ENCODE measurements around the gene HSP90AB1.

The HSP90AB1 gene

DNA sequence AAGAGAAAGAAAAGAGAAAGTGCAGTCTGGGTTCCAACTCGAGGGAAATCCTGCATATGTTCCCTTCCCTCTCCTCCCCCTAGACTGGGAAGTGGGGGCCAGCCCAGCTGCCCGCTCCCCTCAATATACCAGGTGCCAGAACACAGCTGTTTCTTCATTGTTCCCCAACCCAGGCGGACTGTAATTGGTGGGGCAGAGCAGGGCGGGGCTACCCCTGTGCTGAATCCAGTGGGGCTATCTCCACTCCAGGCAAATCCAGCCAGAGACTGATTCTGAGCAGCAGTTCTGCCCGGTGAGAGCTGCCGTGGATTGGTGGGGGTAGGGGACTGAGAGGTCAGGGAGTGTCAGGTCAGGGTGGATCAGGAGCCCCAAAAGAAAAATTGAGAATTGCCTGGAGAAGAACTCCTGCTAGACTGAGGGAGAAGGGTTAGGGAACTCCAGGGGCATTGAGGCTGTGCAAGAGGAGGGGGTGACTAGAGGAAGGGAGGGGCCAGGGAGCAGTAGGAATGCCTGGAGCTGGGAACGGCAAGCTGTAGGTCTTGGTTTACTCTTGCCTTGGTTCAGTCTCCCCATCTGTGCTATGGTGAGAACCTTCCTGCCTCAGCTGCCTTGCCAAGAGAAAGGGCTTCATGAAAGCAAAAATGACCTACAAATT, 30.1 kb upstream of the HSP90AB1 start, which contains the start of gene MYMX:
Gene MYMX (plus strand): TSS at position 250 of the 655 bp plus-strand sequence. CDS start 546 bp downstream, outside the sequence.
- Histone ChIP-seq H3K27me3 (ENCODE audit: control insufficient read depth, insufficient read depth, low read length) (no peaks in the 10 kb centered on the region), H3K9me3 (replicated peaks; ENCODE audit: low read length) (no peaks in the 10 kb centered on the region), H3K4me1 (ENCODE audit: control insufficient read depth, insufficient read depth, low read length) (peaks cover 45% of the 10 kb centered on the region), H3K9ac (ENCODE audit: low read depth, low read length) (peak within 1 kb of the TSS; percentile 37), H3K4me3 (ENCODE audit: low read length) (peak within 1 kb of the TSS; percentile 19), H3K36me3 (ENCODE audit: insufficient read depth, low read length) (no peaks in the 10 kb centered on the region), H3K4me2 (ENCODE audit: low read length) (peak within 1 kb of the TSS; percentile 67)

- Histone ChIP-seq H3K4me1 (ENCODE audit: control insufficient read depth, insufficient read depth, low read length) (peaks cover 53% of the 10 kb centered on the region), H3K36me3 (ENCODE audit: insufficient read depth, low read length) (no peaks in the 10 kb centered on the region), H3K9me3 (replicated peaks; ENCODE audit: low read length) (no peaks in the 10 kb centered on the region), H3K9ac (ENCODE audit: low read depth, low read length) (no peak overlapping the region), H3K4me3 (ENCODE audit: low read length) (peak overlapping the region; percentile 19), H3K27me3 (ENCODE audit: control insufficient read depth, insufficient read depth, low read length) (no peaks in the 10 kb centered on the region), H3K4me2 (ENCODE audit: low read length) (peak overlapping the region; percentile 67)
These were observed 29.4 kb upstream of the HSP90AB1 start for GRCh38 chr6:44217332-44218143.

GRCh38 chr6:44219053-44219814, 27.7 kb upstream of the HSP90AB1 start:
- Histone ChIP-seq H3K9ac (ENCODE audit: low read depth, low read length) (peak overlapping the region; percentile 54), H3K4me3 (ENCODE audit: low read length) (peak overlapping the region; percentile 64), H3K4me1 (ENCODE audit: control insufficient read depth, insufficient read depth, low read length) (peaks cover 63% of the 10 kb centered on the region)

GRCh38 chr6:44219815-44220784, 26.8 kb upstream of the HSP90AB1 start:
- Histone ChIP-seq H3K4me3 (ENCODE audit: low read length) (peak overlapping the region; percentile 41), H3K4me2 (ENCODE audit: low read length) (peak overlapping the region; percentile 50), H3K9ac (ENCODE audit: low read depth, low read length) (no peak overlapping the region), H3K36me3 (ENCODE audit: insufficient read depth, low read length) (no peaks in the 10 kb centered on the region), H3K4me1 (ENCODE audit: control insufficient read depth, insufficient read depth, low read length) (peaks cover 72% of the 10 kb centered on the region), H3K9me3 (replicated peaks; ENCODE audit: low read length) (no peaks in the 10 kb centered on the region), H3K27me3 (ENCODE audit: control insufficient read depth, insufficient read depth, low read length) (no peaks in the 10 kb centered on the region)

More at GRCh38 chr6:44219053-44219814, 27.7 kb upstream of the HSP90AB1 start:
- Histone ChIP-seq H3K36me3 (ENCODE audit: insufficient read depth, low read length) (no peaks in the 10 kb centered on the region), H3K9me3 (replicated peaks; ENCODE audit: low read length) (no peaks in the 10 kb centered on the region), H3K4me2 (ENCODE audit: low read length) (peak overlapping the region; percentile 83), H3K27me3 (ENCODE audit: control insufficient read depth, insufficient read depth, low read length) (no peaks in the 10 kb centered on the region)

- H3K4me1 ChIP-seq (ENCODE audit: control insufficient read depth, insufficient read depth, low read length): peaks cover 78% of the 10 kb centered on the region
- H3K9ac ChIP-seq (ENCODE audit: low read depth, low read length): peak overlapping the region; percentile 39
- no peaks in the 10 kb centered on the region for H3K9me3 ChIP-seq (replicated peaks; ENCODE audit: low read length)
- no peak overlapping the region for H3K4me3 ChIP-seq (ENCODE audit: low read length)
- no peaks in the 10 kb centered on the region for H3K36me3 ChIP-seq (ENCODE audit: insufficient read depth, low read length)
- no peaks in the 10 kb centered on the region for H3K27me3 ChIP-seq (ENCODE audit: control insufficient read depth, insufficient read depth, low read length)
- H3K4me2 ChIP-seq (ENCODE audit: low read length): no peak overlapping the region
These were observed 26.0 kb upstream of the HSP90AB1 start for GRCh38 chr6:44220913-44221290.

GRCh38 chr6:44221291-44221960, 25.5 kb upstream of the HSP90AB1 start:
- no peaks in the 10 kb centered on the region for H3K27me3 ChIP-seq (ENCODE audit: control insufficient read depth, insufficient read depth, low read length)
- H3K9ac ChIP-seq (ENCODE audit: low read depth, low read length): peak overlapping the region; percentile 65
- H3K9me3 ChIP-seq (replicated peaks; ENCODE audit: low read length): no peaks in the 10 kb centered on the region
- H3K4me3 ChIP-seq (ENCODE audit: low read length): peak overlapping the region; percentile 56
- H3K4me2 ChIP-seq (ENCODE audit: low read length): peak overlapping the region; percentile 76
- peaks cover 83% of the 10 kb centered on the region for H3K4me1 ChIP-seq (ENCODE audit: control insufficient read depth, insufficient read depth, low read length)
- no peaks in the 10 kb centered on the region for H3K36me3 ChIP-seq (ENCODE audit: insufficient read depth, low read length)

GRCh38 chr6:44221961-44222335, 25.0 kb upstream of the HSP90AB1 start:
- Histone ChIP-seq H3K4me1 (ENCODE audit: control insufficient read depth, insufficient read depth, low read length) (peaks cover 83% of the 10 kb centered on the region), H3K36me3 (ENCODE audit: insufficient read depth, low read length) (no peaks in the 10 kb centered on the region), H3K4me2 (ENCODE audit: low read length) (peak overlapping the region; percentile 76), H3K9me3 (replicated peaks; ENCODE audit: low read length) (no peaks in the 10 kb centered on the region), H3K9ac (ENCODE audit: low read depth, low read length) (peak overlapping the region; percentile 65), H3K4me3 (ENCODE audit: low read length) (peak overlapping the region; percentile 56), H3K27me3 (ENCODE audit: control insufficient read depth, insufficient read depth, low read length) (no peaks in the 10 kb centered on the region)

- H3K9ac ChIP-seq (ENCODE audit: low read depth, low read length): peak overlapping the region; percentile 48
- H3K4me3 ChIP-seq (ENCODE audit: low read length): peak overlapping the region; percentile 73
- no peaks in the 10 kb centered on the region for H3K36me3 ChIP-seq (ENCODE audit: insufficient read depth, low read length)
- H3K4me1 ChIP-seq (ENCODE audit: control insufficient read depth, insufficient read depth, low read length): peaks cover 82% of the 10 kb centered on the region
- no peaks in the 10 kb centered on the region for H3K9me3 ChIP-seq (replicated peaks; ENCODE audit: low read length)
- H3K4me2 ChIP-seq (ENCODE audit: low read length): peak overlapping the region; percentile 89
- H3K27me3 ChIP-seq (ENCODE audit: control insufficient read depth, insufficient read depth, low read length): no peaks in the 10 kb centered on the region
These were observed 24.2 kb upstream of the HSP90AB1 start for GRCh38 chr6:44222486-44223318.

GRCh38 chr6:44223319-44224028, 23.4 kb upstream of the HSP90AB1 start, which contains the start of gene SLC29A1:
Gene SLC29A1 (plus strand): TSS chr6:44223595. CDS start chr6:44227314, 3,719 bp downstream.
- Histone ChIP-seq H3K4me2 (ENCODE audit: low read length) (peak within 1 kb of the TSS; percentile 89), H3K4me3 (ENCODE audit: low read length) (peak within 1 kb of the TSS; percentile 73), H3K9ac (ENCODE audit: low read depth, low read length) (peak within 1 kb of the TSS; percentile 53), H3K4me1 (ENCODE audit: control insufficient read depth, insufficient read depth, low read length) (peaks cover 74% of the 10 kb centered on the region), H3K9me3 (replicated peaks; ENCODE audit: low read length) (no peaks in the 10 kb centered on the region), H3K27me3 (ENCODE audit: control insufficient read depth, insufficient read depth, low read length) (no peaks in the 10 kb centered on the region), H3K36me3 (ENCODE audit: insufficient read depth, low read length) (no peaks in the 10 kb centered on the region)

Data from skeletal muscle satellite cell (primary cell).